HepG2 (cell line): ENCODE data around the gene HILPDA. TPM values are rescaled to one million over a fixed set of nuclear protein-coding genes. Genes with fewer than 3 reads are reported as not detected.

ENCODE experiments used
- CBFB ChIP-seq: sonication (generic); formaldehyde crosslinking; IDR thresholded peaks from 2 replicates; pipeline ENCODE4 v1.4.0; 2020; ENCODE audit warnings: missing genetic modification reagents
- FLYWCH1 ChIP-seq: sonication (generic); formaldehyde crosslinking; IDR thresholded peaks from 2 replicates; pipeline ENCODE4 v1.8.1; 2023; ENCODE audit warnings: mild to moderate bottlenecking, missing genetic modification reagents
- FOXM1 ChIP-seq: sonication (generic); formaldehyde crosslinking; IDR thresholded peaks from 2 replicates; pipeline ENCODE4 v1.5.0; 2020; ENCODE audit warnings: missing genetic modification reagents
- IRX3 ChIP-seq: sonication (generic); formaldehyde crosslinking; IDR thresholded peaks from 2 replicates; pipeline ENCODE4 v1.8.1; 2023; ENCODE audit warnings: mild to moderate bottlenecking, low read depth, missing genetic modification reagents, borderline replicate concordance
- JARID2 ChIP-seq: sonication (generic); formaldehyde crosslinking; IDR thresholded peaks from 2 replicates; pipeline ENCODE4 v1.8.1; 2023; ENCODE audit warnings: missing genetic modification reagents, inconsistent platforms; ENCODE audit not compliant: insufficient replicate concordance
- JDP2 ChIP-seq: sonication (generic); formaldehyde crosslinking; IDR thresholded peaks from 2 replicates; pipeline ENCODE4 v1.8.1; 2022; ENCODE audit warnings: missing genetic modification reagents, borderline replicate concordance
- JUND ChIP-seq: sonication (generic); formaldehyde crosslinking; IDR thresholded peaks from 2 replicates; pipeline ENCODE4 v1.8.0; 2022; ENCODE audit warnings: mild to moderate bottlenecking, missing genetic modification reagents
- MYNN ChIP-seq: sonication (generic); formaldehyde crosslinking; IDR thresholded peaks from 2 replicates; pipeline ENCODE4 v1.4.0; 2020; ENCODE audit warnings: mild to moderate bottlenecking, low read depth, missing genetic modification reagents
- NFYB ChIP-seq: sonication (generic); formaldehyde crosslinking; IDR thresholded peaks from 2 replicates; pipeline ENCODE4 v1.4.0; 2020; ENCODE audit warnings: missing genetic modification reagents
- NONO ChIP-seq, 2 experiments: fragments of 450-650 bp in 1 of 2; sonication (generic) in 1 of 2; formaldehyde crosslinking in 1 of 2; IDR thresholded peaks in 1 of 2; conservative IDR thresholded peaks in 1 of 2; 2 replicates each; pipeline versions ENCODE4 v1.6.1 to v1.8.0; 2017 to 2022; ENCODE audit warnings: mild to moderate bottlenecking in 1 of 2, missing genetic modification reagents in 1 of 2, moderate library complexity in 1 of 2
- TRIM24 ChIP-seq: sonication (generic); formaldehyde crosslinking; IDR thresholded peaks from 2 replicates; pipeline ENCODE4 v1.8.0; 2022; ENCODE audit warnings: mild to moderate bottlenecking, missing genetic modification reagents
- YEATS4 ChIP-seq: sonication (generic); formaldehyde crosslinking; IDR thresholded peaks from 2 replicates; pipeline ENCODE4 v1.4.0; 2020; ENCODE audit warnings: missing genetic modification reagents, borderline replicate concordance
- ZBTB3 ChIP-seq: sonication (generic); formaldehyde crosslinking; IDR thresholded peaks from 2 replicates; pipeline ENCODE4 v1.4.0; 2020; ENCODE audit warnings: low read depth, mild to moderate bottlenecking, moderate library complexity, missing genetic modification reagents, borderline replicate concordance
- ZFYVE20 ChIP-seq: sonication (generic); formaldehyde crosslinking; IDR thresholded peaks from 2 replicates; pipeline ENCODE4 v1.8.0; 2023; ENCODE audit warnings: low read depth, mild to moderate bottlenecking, moderate library complexity, missing genetic modification reagents, borderline replicate concordance
- ZMYM4 ChIP-seq: sonication (generic); formaldehyde crosslinking; IDR thresholded peaks from 2 replicates; pipeline ENCODE4 v1.8.1; 2023; ENCODE audit warnings: mild to moderate bottlenecking, missing genetic modification reagents
- ZNF121 ChIP-seq: sonication (generic); formaldehyde crosslinking; IDR thresholded peaks from 2 replicates; pipeline ENCODE4 v1.5.0; 2020; ENCODE audit warnings: mild to moderate bottlenecking, missing genetic modification reagents
- ZNF136 ChIP-seq: sonication (generic); formaldehyde crosslinking; IDR thresholded peaks from 2 replicates; pipeline ENCODE4 v1.8.1; 2022; ENCODE audit warnings: low read depth, mild to moderate bottlenecking, moderate library complexity, missing genetic modification reagents
- ZNF225 ChIP-seq: sonication (generic); formaldehyde crosslinking; IDR thresholded peaks from 2 replicates; pipeline ENCODE4 v1.4.0; 2020; ENCODE audit warnings: mild to moderate bottlenecking, missing genetic modification reagents
- ZNF432 ChIP-seq: sonication (generic); formaldehyde crosslinking; IDR thresholded peaks from 2 replicates; pipeline ENCODE4 v1.5.0; 2020; ENCODE audit warnings: missing genetic modification reagents, mild to moderate bottlenecking, borderline replicate concordance
- polyA plus RNA-seq, 8 experiments: library from polyadenylated mRNA; depleted of rRNA in 3 of 8; stranded (reverse) in 7 of 8; unstranded in 1 of 8; fragments of >200 nt; fragmentation: Illumina TruSeq in 4 of 8; extraction: Trizol in 4 of 8; gene quantifications; 2 replicates each; pipeline versions ENCODE4 v1.2.1 to v1.2.3, GENCODE V29; 2011 to 2016; ENCODE audit warnings: low read depth in 4 of 8, missing spikeins in 1 of 8, mixed read lengths in 1 of 8; ENCODE audit not compliant: insufficient read depth in 1 of 8
- total RNA-seq, 5 experiments: library from RNA; depleted of rRNA; stranded (reverse); fragments of >200 nt; fragmentation: Illumina TruSeq; extraction: Trizol; gene quantifications; 2 replicates each; pipeline ENCODE4 v1.2.3, GENCODE V29; 2016; ENCODE audit warnings: low read depth in 1 of 5
- TF ChIP-seq, protein P1 (sequence below): IDR thresholded peaks from 2 replicates; pipeline ENCODE4 v1.6.1; 2016; ENCODE audit warnings: mild to moderate bottlenecking, missing biosample characterization, missing genetic modification reagents
- TF ChIP-seq, protein P2 (sequence below): sonication (generic); formaldehyde crosslinking; IDR thresholded peaks from 2 replicates; pipeline ENCODE4 v1.5.1; 2020; ENCODE audit warnings: mild to moderate bottlenecking, missing genetic modification reagents, moderate library complexity
- TF ChIP-seq, protein P3 (sequence below): IDR thresholded peaks from 2 replicates; pipeline ENCODE4 v1.6.1; 2016; ENCODE audit warnings: mild to moderate bottlenecking
- TF ChIP-seq, protein P4 (sequence below): fragments of 450-650 bp; IDR thresholded peaks from 2 replicates; pipeline ENCODE4 v1.6.1; 2017

HILPDA gene
- total and polyA plus RNA-seq, 2 of the 13 experiments (the other 11 are each of a cell fraction or from before 2014, with no cell fraction given) = 11.1 to 44.0 TPM

DNA sequence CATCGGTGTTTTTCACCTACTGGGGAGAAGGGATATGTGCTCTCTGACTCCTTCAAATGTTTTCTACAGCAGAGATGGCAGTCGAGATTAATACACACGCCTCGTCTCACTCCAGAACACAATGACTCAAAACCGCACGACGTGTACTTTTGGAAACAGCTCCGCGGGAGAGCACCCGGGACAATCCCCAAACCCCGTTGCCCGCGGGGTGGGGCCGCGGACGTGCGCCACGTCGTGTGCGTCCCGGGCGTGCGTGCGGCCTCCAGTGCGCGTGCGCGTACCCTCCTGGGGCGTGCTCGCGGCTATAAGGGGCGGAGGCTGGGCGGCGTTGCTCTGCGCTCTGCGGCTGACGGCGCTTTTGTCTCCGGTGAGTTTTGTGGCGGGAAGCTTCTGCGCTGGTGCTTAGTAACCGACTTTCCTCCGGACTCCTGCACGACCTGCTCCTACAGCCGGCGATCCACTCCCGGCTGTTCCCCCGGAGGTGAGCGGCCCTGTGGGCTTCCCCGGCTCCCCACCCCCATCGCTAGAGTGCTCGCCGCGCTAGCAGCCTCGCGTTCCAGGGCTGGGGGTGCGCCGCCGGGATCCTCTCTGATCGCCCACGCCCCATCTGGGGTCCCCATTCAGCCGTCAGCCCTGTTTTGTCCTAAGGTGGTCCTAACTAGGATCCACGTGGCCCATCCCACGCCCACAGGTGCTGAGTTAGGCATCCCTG is at the start of gene HILPDA (continued):
- no peak for TF ChIP-seq JUND
- TF ChIP-seq FLYWCH1 = no peak
- no peak for TF ChIP-seq ZNF225 (CRISPR knock-in tag)
- no peak for TF ChIP-seq ZNF432 (CRISPR knock-in tag)
- no peak for TF ChIP-seq JDP2 (CRISPR knock-in tag)
- no peak; the same call in 1 of the 2 replicates for TF ChIP-seq ZFYVE20 (CRISPR knock-in tag)
- TF ChIP-seq, protein P1, sequence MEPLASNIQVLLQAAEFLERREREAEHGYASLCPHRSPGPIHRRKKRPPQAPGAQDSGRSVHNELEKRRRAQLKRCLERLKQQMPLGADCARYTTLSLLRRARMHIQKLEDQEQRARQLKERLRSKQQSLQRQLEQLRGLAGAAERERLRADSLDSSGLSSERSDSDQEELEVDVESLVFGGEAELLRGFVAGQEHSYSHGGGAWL = peak; percentile 89
- TF ChIP-seq NONO (IDR thresholded peaks at IDR 0.05) = no peak
- peak; percentile 87 for TF ChIP-seq NONO (CRISPR knock-in tag; conservative IDR thresholded peaks at IDR 0.05)
- TF ChIP-seq, protein P2, sequence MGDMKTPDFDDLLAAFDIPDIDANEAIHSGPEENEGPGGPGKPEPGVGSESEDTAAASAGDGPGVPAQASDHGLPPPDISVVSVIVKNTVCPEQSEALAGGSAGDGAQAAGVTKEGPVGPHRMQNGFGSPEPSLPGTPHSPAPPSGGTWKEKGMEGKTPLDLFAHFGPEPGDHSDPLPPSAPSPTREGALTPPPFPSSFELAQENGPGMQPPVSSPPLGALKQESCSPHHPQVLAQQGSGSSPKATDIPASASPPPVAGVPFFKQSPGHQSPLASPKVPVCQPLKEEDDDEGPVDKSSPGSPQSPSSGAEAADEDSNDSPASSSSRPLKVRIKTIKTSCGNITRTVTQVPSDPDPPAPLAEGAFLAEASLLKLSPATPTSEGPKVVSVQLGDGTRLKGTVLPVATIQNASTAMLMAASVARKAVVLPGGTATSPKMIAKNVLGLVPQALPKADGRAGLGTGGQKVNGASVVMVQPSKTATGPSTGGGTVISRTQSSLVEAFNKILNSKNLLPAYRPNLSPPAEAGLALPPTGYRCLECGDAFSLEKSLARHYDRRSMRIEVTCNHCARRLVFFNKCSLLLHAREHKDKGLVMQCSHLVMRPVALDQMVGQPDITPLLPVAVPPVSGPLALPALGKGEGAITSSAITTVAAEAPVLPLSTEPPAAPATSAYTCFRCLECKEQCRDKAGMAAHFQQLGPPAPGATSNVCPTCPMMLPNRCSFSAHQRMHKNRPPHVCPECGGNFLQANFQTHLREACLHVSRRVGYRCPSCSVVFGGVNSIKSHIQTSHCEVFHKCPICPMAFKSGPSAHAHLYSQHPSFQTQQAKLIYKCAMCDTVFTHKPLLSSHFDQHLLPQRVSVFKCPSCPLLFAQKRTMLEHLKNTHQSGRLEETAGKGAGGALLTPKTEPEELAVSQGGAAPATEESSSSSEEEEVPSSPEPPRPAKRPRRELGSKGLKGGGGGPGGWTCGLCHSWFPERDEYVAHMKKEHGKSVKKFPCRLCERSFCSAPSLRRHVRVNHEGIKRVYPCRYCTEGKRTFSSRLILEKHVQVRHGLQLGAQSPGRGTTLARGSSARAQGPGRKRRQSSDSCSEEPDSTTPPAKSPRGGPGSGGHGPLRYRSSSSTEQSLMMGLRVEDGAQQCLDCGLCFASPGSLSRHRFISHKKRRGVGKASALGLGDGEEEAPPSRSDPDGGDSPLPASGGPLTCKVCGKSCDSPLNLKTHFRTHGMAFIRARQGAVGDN (CRISPR knock-in tag) = peak; percentile 99
- TF ChIP-seq, protein P3, sequence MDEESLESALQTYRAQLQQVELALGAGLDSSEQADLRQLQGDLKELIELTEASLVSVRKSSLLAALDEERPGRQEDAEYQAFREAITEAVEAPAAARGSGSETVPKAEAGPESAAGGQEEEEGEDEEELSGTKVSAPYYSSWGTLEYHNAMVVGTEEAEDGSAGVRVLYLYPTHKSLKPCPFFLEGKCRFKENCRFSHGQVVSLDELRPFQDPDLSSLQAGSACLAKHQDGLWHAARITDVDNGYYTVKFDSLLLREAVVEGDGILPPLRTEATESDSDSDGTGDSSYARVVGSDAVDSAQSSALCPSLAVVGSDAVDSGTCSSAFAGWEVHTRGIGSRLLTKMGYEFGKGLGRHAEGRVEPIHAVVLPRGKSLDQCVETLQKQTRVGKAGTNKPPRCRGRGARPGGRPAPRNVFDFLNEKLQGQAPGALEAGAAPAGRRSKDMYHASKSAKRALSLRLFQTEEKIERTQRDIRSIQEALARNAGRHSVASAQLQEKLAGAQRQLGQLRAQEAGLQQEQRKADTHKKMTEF (CRISPR knock-in tag) = peak; percentile 83
- TF ChIP-seq JARID2 = peak; percentile 31
- peak; percentile 92 for TF ChIP-seq YEATS4 (CRISPR knock-in tag)
- TF ChIP-seq ZMYM4 = peak; percentile 80; the same call in 1 of the 2 replicates
- TF ChIP-seq MYNN (CRISPR knock-in tag) = no peak
- TF ChIP-seq CBFB (CRISPR knock-in tag) = 0 out of 2 replicates have a peak, but pooled peaks have one; percentile 57
- TF ChIP-seq ZNF121 (CRISPR knock-in tag) = no peak
- peak; percentile 90 for TF ChIP-seq ZNF136 (CRISPR knock-in tag)
- 0 out of 2 replicates have a peak, but pooled peaks have one; percentile 25 for TF ChIP-seq NFYB (CRISPR knock-in tag)
- TF ChIP-seq, protein P4, sequence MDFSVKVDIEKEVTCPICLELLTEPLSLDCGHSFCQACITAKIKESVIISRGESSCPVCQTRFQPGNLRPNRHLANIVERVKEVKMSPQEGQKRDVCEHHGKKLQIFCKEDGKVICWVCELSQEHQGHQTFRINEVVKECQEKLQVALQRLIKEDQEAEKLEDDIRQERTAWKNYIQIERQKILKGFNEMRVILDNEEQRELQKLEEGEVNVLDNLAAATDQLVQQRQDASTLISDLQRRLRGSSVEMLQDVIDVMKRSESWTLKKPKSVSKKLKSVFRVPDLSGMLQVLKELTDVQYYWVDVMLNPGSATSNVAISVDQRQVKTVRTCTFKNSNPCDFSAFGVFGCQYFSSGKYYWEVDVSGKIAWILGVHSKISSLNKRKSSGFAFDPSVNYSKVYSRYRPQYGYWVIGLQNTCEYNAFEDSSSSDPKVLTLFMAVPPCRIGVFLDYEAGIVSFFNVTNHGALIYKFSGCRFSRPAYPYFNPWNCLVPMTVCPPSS = no peak
- 0 out of 2 replicates have a peak, but pooled peaks have one; percentile 18 for TF ChIP-seq ZBTB3 (CRISPR knock-in tag)
- no peak for TF ChIP-seq TRIM24 (CRISPR knock-in tag)
- no peak for TF ChIP-seq FOXM1 (CRISPR knock-in tag)
- TF ChIP-seq IRX3 (CRISPR knock-in tag) = no peak
